IgD-negative memory B cell (primary cell): ENCODE measurements around the gene STYXL1. TPM values are rescaled to one million over a fixed set of nuclear protein-coding genes. Genes with fewer than 3 reads are reported as not detected.
A peak's percentile ranks its signal among the peaks of the same experiment; 100 is the strongest.
"Not testable (repeated sequence)": the region's sequence is repeated elsewhere in the genome, so short reads cannot be mapped to it uniquely, and the experiment has no call there.

Experiments
- H3K27ac Mint-ChIP-seq, 3 donors: one replicate each; pipeline ENCODE4 v1.8.0; 2020 to 2022; ENCODE audit warnings: mild to moderate bottlenecking in 3 of 3, mixed read lengths in 3 of 3, moderate library complexity in 1 of 3
- H3K27me3 Mint-ChIP-seq: one replicate; pipeline ENCODE4 v1.8.0; 2021; ENCODE audit warnings: mixed read lengths
- H3K36me3 Mint-ChIP-seq: one replicate; pipeline ENCODE4 v1.8.0; 2020; ENCODE audit warnings: mild to moderate bottlenecking, mixed read lengths
- H3K4me1 Mint-ChIP-seq, 3 donors: one replicate each; pipeline ENCODE4 v1.8.0; 2020 to 2022; ENCODE audit warnings: mixed read lengths in 3 of 3, mild to moderate bottlenecking in 1 of 3
- H3K4me3 Mint-ChIP-seq, 4 donors: one replicate each; pipeline ENCODE4 v1.8.0; 2020 to 2022; ENCODE audit warnings: mild to moderate bottlenecking in 4 of 4, mixed read lengths in 4 of 4, moderate library complexity in 3 of 4
- H3K9me3 Mint-ChIP-seq, 3 donors: one replicate each; pipeline ENCODE4 v1.8.0; 2020 to 2021; ENCODE audit warnings: mixed read lengths in 3 of 3, mild to moderate bottlenecking in 1 of 3
- polyA plus RNA-seq: library from polyadenylated mRNA; unstranded; fragments of 300-500 nt; fragmentation: Illumina TruSeq; gene quantifications from one replicate; pipeline ENCODE4 v1.2.3, GENCODE V29; 2021

The STYXL1 gene
- polyA plus RNA-seq, 1 donor from 2014 or later, result 63.2 TPM

- peaks cover 0 to 2% (median 2%) of the 10 kb centered on the region in 3 donors for H3K4me1 Mint-ChIP-seq
- peaks cover 0 to 8% (median 4%) of the 10 kb centered on the region in 3 donors for H3K9me3 Mint-ChIP-seq
- no peak overlapping the region for H3K4me3 Mint-ChIP-seq
- no peak overlapping the region for H3K27ac Mint-ChIP-seq
- H3K36me3 Mint-ChIP-seq, result peaks cover 2% of the 10 kb centered on the region
- no peaks in the 10 kb centered on the region for H3K27me3 Mint-ChIP-seq
These were observed 25.7 kb upstream of the STYXL1 start for GRCh38 chr7:76073335-76073990.

DNA sequence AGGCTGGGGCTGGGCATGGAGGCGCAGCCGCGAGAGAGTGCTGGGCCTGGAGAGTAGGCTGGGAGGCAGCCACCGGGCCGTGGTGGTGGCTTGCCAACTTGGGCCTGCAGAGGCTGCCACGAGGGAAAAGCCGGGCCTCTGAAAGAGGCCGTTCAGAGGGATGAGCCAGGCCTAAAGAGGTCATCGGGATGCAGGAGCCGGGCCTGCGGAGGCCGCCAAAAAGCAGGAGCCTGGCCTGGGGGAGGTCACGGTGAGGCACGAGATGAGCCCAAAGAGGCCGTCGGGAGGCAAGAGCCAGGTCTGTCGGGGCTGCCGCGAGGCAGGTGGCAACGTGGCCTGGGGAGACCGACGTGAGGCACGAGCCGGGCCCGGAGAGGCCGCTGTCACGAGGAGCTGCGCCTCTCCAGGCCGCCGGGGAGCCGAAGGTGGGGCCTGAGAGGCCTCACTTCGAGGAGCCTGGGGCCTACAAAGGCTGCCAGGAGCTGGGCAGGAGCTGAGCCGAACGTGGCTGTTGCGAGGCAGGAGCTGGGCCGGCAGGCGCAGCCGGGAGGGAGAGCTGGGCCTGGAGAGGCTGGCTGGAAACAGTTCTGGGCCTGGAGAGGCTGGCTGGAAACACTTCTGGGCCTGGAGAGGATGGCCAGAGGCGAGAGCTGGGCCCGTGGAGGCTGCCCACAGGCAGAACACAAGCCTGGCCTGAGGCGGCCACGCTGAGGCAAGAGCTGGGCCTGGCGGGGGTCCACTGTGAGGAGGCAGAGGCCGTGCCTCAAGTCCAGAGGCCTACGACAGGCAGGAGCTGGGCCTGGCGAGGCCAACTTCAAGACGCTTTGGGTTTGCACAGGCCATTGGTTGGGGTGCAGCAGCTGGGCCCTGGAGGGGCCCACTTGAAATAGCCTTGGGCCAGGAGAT, 24.7 kb upstream of the STYXL1 start:
- H3K36me3 Mint-ChIP-seq, result peaks cover 4% of the 10 kb centered on the region
- H3K4me3 Mint-ChIP-seq, result no peak overlapping the region
- H3K4me1 Mint-ChIP-seq, result peaks cover 0 to 2% (median 2%) of the 10 kb centered on the region in 3 donors
- no peak overlapping the region for H3K27ac Mint-ChIP-seq
- H3K27me3 Mint-ChIP-seq, result no peaks in the 10 kb centered on the region
- peaks cover 0 to 8% (median 4%) of the 10 kb centered on the region in 3 donors for H3K9me3 Mint-ChIP-seq

DNA sequence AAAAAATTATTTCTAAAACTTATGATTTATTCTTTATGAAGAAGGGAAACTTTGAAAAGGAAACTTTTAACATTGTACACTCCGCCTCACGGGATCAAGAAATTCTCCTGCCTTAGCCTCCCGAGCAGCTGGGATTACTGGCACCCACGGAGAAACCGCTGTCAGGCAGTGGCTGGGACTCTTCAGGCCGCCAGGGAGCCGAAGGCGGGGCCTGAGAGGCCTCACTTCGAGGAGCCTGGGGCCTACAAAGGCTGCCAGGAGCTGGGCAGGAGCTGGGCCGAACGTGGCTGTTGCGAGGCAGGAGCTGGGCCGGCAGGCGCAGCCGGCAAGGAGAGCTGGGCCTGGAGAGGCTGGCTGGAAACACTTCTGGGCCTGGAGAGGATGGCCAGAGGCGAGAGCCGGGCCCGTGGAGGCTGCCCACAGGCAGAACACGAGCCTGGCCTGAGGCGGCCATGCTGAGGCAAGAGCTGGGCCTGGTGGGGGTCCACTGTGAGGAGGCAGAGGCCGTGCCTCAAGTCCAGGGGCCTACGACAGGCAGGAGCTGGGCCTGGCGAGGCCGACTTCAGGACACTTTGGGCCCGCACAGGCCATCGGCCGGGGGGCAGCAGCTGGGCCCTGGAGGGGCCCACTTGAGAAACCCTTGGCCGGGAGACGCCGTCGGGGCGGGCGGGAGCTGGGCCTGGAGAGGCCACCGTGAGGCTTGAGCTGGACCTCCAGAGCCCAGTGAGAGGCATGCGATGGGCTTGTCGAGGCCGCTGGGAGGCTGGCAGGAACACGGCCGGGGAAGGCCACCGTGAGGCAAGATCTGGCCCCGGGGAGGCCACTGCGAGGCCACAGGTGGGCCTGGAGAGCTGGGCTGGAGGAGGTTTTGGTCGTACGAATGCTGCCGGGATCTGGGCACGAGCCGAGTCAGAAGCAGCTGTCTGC, 23.8 kb upstream of the STYXL1 start:
- Mint-ChIP-seq H3K9me3 (peaks cover 0 to 8% (median 4%) of the 10 kb centered on the region in 3 donors), H3K36me3 (peaks cover 4% of the 10 kb centered on the region), H3K4me3 (peak overlapping the region in 1 of 4 donors; percentile 12), H3K27ac (no peak overlapping the region), H3K4me1 (peaks cover 0 to 2% (median 0%) of the 10 kb centered on the region in 3 donors), H3K27me3 (no peaks in the 10 kb centered on the region)

- Mint-ChIP-seq H3K4me1 (peaks cover 0 to 4% (median 0%) of the 10 kb centered on the region in 3 donors), H3K27me3 (no peaks in the 10 kb centered on the region), H3K27ac (no peak overlapping the region), H3K4me3 (peak overlapping the region in 1 of 4 donors; percentile 20), H3K36me3 (peaks cover 4% of the 10 kb centered on the region), H3K9me3 (peaks cover 0 to 1% (median 0%) of the 10 kb centered on the region in 3 donors)
These were observed 21.4 kb upstream of the STYXL1 start for GRCh38 chr7:76069238-76069638.

DNA sequence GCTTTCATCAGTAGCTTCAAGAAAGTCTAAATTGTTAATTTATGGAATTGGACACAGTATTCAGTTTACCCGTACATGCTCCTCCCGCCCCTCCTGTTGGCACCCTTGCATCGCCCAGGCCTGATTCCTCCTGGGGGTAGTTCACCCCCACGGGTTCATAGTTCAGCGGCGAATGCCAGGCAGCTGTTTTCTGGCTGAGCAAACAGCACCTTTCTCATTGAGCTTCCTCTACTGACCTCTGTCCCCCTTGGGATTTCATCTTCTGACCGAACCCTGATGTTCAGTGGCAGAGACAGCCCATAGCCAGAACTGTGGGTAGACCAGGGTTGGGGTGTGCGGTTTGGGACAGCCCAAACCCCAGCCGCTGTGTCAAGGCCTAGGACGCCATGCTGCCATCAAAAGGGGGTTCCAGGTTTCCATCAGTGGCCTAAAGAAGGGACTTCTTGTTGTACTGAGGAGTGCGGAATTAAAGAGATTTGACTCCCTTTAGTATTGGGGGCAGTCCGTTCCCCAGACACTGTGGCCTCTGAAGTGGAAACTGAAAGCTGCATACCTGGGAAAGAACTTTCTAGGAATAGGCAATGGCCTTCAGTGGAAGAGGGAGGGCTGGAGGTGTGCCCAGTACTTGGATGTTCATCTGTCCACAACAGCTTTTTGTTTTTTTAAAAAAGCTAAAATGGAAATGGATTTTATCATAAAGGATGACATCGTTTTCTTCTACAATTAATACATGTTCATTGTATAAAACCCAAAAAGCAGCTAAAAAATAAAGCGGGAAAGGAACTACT, 19.1 kb upstream of the STYXL1 start:
- Mint-ChIP-seq H3K27me3 (no peaks in the 10 kb centered on the region), H3K36me3 (peaks cover 4% of the 10 kb centered on the region), H3K4me3 (no peak overlapping the region), H3K4me1 (peaks cover 0 to 4% (median 0%) of the 10 kb centered on the region in 3 donors), H3K9me3 (no peaks in the 10 kb centered on the region), H3K27ac (no peak overlapping the region)

DNA sequence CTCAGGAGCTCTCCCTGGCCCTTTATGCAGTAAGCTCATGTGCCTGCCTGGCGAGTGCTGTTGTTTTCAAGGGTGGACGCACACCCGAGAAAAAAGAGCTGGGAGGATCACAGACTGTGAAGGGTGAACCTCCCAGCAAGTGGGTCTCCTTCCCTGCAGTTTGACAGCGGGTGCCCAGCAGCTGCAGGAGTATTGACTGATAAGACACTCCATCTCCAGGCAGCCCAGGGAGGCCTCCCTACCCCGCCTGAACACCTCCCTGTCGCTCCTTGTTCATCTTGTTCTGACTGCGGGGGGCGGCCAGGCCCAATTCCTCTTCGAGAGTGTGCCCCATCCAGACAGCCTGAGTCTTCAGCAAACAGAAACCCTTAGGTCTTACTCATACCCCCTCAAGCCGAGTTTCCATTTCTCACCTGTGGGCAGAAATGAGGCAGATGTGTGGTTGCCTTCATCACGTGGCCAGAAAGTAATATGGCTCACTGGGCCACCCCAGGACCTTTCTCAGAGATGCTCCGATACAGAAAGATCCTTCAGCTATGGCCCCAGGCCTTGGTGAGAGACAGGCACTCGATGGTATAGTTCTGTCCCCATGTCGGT, 17.3 kb upstream of the STYXL1 start:
- Mint-ChIP-seq H3K27me3 (no peaks in the 10 kb centered on the region), H3K36me3 (peaks cover 4% of the 10 kb centered on the region), H3K4me3 (no peak overlapping the region), H3K4me1 (peaks cover 0 to 4% (median 0%) of the 10 kb centered on the region in 3 donors), H3K27ac (no peak overlapping the region), H3K9me3 (no peaks in the 10 kb centered on the region)

- Mint-ChIP-seq H3K9me3 (no peaks in the 10 kb centered on the region), H3K27me3 (no peaks in the 10 kb centered on the region), H3K4me1 (peaks cover 0 to 4% (median 0%) of the 10 kb centered on the region in 3 donors), H3K27ac (no peak overlapping the region), H3K36me3 (peaks cover 4% of the 10 kb centered on the region), H3K4me3 (no peak overlapping the region)
These were observed 16.6 kb upstream of the STYXL1 start for GRCh38 chr7:76064208-76064970.

- H3K27ac Mint-ChIP-seq, result no peak overlapping the region
- H3K27me3 Mint-ChIP-seq, result no peaks in the 10 kb centered on the region
- H3K36me3 Mint-ChIP-seq, result peaks cover 2% of the 10 kb centered on the region
These were observed 15.7 kb upstream of the STYXL1 start for GRCh38 chr7:76063525-76063924.

GRCh38 chr7:76063114-76063513, 15.3 kb upstream of the STYXL1 start:
- Mint-ChIP-seq H3K4me3 (peak overlapping the region in 1 of 4 donors; percentile 60), H3K9me3 (no peaks in the 10 kb centered on the region), H3K27ac (no peak overlapping the region), H3K27me3 (no peaks in the 10 kb centered on the region), H3K36me3 (peaks cover 2% of the 10 kb centered on the region), H3K4me1 (peaks cover 0 to 2% (median 0%) of the 10 kb centered on the region in 3 donors)

More at GRCh38 chr7:76063525-76063924, 15.7 kb upstream of the STYXL1 start:
- Mint-ChIP-seq H3K9me3 (no peaks in the 10 kb centered on the region), H3K4me1 (peaks cover 0 to 2% (median 0%) of the 10 kb centered on the region in 3 donors), H3K4me3 (no peak overlapping the region)

- peak overlapping the region in 2 of 3 donors; percentile 39 to 59 for H3K27ac Mint-ChIP-seq
- no peaks in the 10 kb centered on the region for H3K9me3 Mint-ChIP-seq
- no peak overlapping the region for H3K4me3 Mint-ChIP-seq
- no peaks in the 10 kb centered on the region for H3K27me3 Mint-ChIP-seq
- peaks cover 0 to 2% (median 0%) of the 10 kb centered on the region in 3 donors for H3K4me1 Mint-ChIP-seq
- H3K36me3 Mint-ChIP-seq, result no peaks in the 10 kb centered on the region
These were observed 14.5 kb upstream of the STYXL1 start for GRCh38 chr7:76062254-76062653.

GRCh38 chr7:76060842-76061241, 13.0 kb upstream of the STYXL1 start:
- peaks cover 0 to 2% (median 0%) of the 10 kb centered on the region in 3 donors for H3K4me1 Mint-ChIP-seq
- H3K4me3 Mint-ChIP-seq, result no peak overlapping the region
- no peaks in the 10 kb centered on the region for H3K9me3 Mint-ChIP-seq
- peaks cover 2% of the 10 kb centered on the region for H3K36me3 Mint-ChIP-seq
- H3K27ac Mint-ChIP-seq, result no peak overlapping the region
- H3K27me3 Mint-ChIP-seq, result no peaks in the 10 kb centered on the region

- not testable (repeated sequence) for H3K4me3 Mint-ChIP-seq, H3K9me3 Mint-ChIP-seq, H3K27me3 Mint-ChIP-seq, H3K4me1 Mint-ChIP-seq, H3K36me3 Mint-ChIP-seq, H3K27ac Mint-ChIP-seq
These were observed 10.9 kb upstream of the STYXL1 start for GRCh38 chr7:76058745-76059144.

DNA sequence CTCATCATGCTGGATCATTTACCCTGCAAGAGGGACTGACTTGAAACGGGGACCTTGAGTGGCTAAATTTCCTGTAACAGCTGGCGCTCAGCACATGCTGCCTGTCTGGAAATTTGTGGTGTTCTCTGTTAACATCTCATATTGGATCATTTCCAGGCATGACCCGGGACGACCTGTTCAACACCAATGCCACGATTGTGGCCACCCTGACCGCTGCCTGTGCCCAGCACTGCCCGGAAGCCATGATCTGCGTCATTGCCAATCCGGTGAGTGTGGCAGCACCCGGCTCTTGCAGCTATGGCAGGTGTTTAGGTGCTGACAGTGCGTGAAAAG, 10.0 kb upstream of the STYXL1 start:
- Mint-ChIP-seq H3K4me3 (no peak overlapping the region), H3K9me3 (no peaks in the 10 kb centered on the region), H3K4me1 (peaks cover 0 to 10% (median 2%) of the 10 kb centered on the region in 3 donors), H3K27me3 (no peaks in the 10 kb centered on the region), H3K36me3 (peaks cover 2% of the 10 kb centered on the region), H3K27ac (no peak overlapping the region)
